Measurements from ENCODE around the gene GATA1. TPM values are rescaled to one million over a fixed set of nuclear protein-coding genes. Genes with fewer than 3 reads are reported as not detected.

GATA1 gene
- total and polyA plus RNA-seq, 4 donors = 0.57 TPM; not detected in 3

- H3K27me3 ChIP-seq (ENCODE audit: control insufficient read depth in 1 of 2, insufficient read depth in 2 of 2, low read length in 1 of 2) = no peaks in the 10 kb centered on the region
- 72 to 88% methylated on average over 4 of the region's 4 CpGs for WGBS, 2 donors
These were observed 41.2 kb downstream of the GATA1 start for GRCh38 chrX:48827654-48827968.

GRCh38 chrX:48829016-48829735, 42.8 kb downstream of the GATA1 start:
- Histone ChIP-seq H3K9me3 (ENCODE audit: control insufficient read depth, low read length) (no peaks in the 10 kb centered on the region), H3K36me3 (ENCODE audit: control insufficient read depth in 1 of 2, insufficient read depth in 2 of 2, low read length in 1 of 2) (no peaks in the 10 kb centered on the region), H3K27ac (ENCODE audit: low read depth in 1 of 2, low read length in 2 of 2) (no peak overlapping the region), H3K27me3 (ENCODE audit: control insufficient read depth in 1 of 2, insufficient read depth in 2 of 2, low read length in 1 of 2) (no peaks in the 10 kb centered on the region), H3K4me1 (ENCODE audit: control insufficient read depth in 1 of 2, insufficient read depth in 2 of 2, low read length in 2 of 2) (no peaks in the 10 kb centered on the region), H3K4me3 (ENCODE audit: low read length in 2 of 2) (no peak overlapping the region)
- intact Hi-C loops (cut with DNase I) = no loop called here
- 85 to 91% methylated on average over 24 of the region's 24 CpGs for WGBS, 2 donors
- peak in 1 of 2 donors; percentile 75 for DNase-seq
- no peak for ATAC-seq (ENCODE audit: low FRiP score)

More at GRCh38 chrX:48827654-48827968, 41.2 kb downstream of the GATA1 start:
- intact Hi-C loops (cut with DNase I) = no loop called here
- DNase-seq = no peak
- H3K4me1 ChIP-seq (ENCODE audit: control insufficient read depth in 1 of 2, insufficient read depth in 2 of 2, low read length in 2 of 2) = no peaks in the 10 kb centered on the region
- ATAC-seq (ENCODE audit: low FRiP score) = no peak
- H3K27ac ChIP-seq (ENCODE audit: low read depth in 1 of 2, low read length in 2 of 2) = no peak overlapping the region
- H3K36me3 ChIP-seq (ENCODE audit: control insufficient read depth in 1 of 2, insufficient read depth in 2 of 2, low read length in 1 of 2) = no peaks in the 10 kb centered on the region
- no peak overlapping the region for H3K4me3 ChIP-seq (ENCODE audit: low read length in 2 of 2)
- no peaks in the 10 kb centered on the region for H3K9me3 ChIP-seq (ENCODE audit: control insufficient read depth, low read length)

- H3K4me1 ChIP-seq (ENCODE audit: control insufficient read depth in 1 of 2, insufficient read depth in 2 of 2, low read length in 2 of 2) = no peaks in the 10 kb centered on the region
- no peaks in the 10 kb centered on the region for H3K9me3 ChIP-seq (ENCODE audit: control insufficient read depth, low read length)
- 16 to 34% methylated on average over 42 to 58 of the region's 58 CpGs for WGBS, 2 donors
- intact Hi-C loops (cut with DNase I) = no loop called here
- no peaks in the 10 kb centered on the region for H3K36me3 ChIP-seq (ENCODE audit: control insufficient read depth in 1 of 2, insufficient read depth in 2 of 2, low read length in 1 of 2)
- DNase-seq (peak in 1 of 2 donors; percentile 74), ATAC-seq (ENCODE audit: low FRiP score) (no peak)
- H3K4me3 ChIP-seq (ENCODE audit: low read length in 2 of 2) = no peak overlapping the region
- H3K27ac ChIP-seq (ENCODE audit: low read depth in 1 of 2, low read length in 2 of 2) = no peak overlapping the region
- no peaks in the 10 kb centered on the region for H3K27me3 ChIP-seq (ENCODE audit: control insufficient read depth in 1 of 2, insufficient read depth in 2 of 2, low read length in 1 of 2)
These were observed 44.9 kb downstream of the GATA1 start for GRCh38 chrX:48831136-48831908.

GRCh38 chrX:48831909-48832291, 45.5 kb downstream of the GATA1 start:
- Histone ChIP-seq H3K27me3 (ENCODE audit: control insufficient read depth in 1 of 2, insufficient read depth in 2 of 2, low read length in 1 of 2) (no peaks in the 10 kb centered on the region), H3K4me3 (ENCODE audit: low read length in 2 of 2) (no peak overlapping the region), H3K9me3 (ENCODE audit: control insufficient read depth, low read length) (no peaks in the 10 kb centered on the region), H3K27ac (ENCODE audit: low read depth in 1 of 2, low read length in 2 of 2) (no peak overlapping the region), H3K36me3 (ENCODE audit: control insufficient read depth in 1 of 2, insufficient read depth in 2 of 2, low read length in 1 of 2) (no peaks in the 10 kb centered on the region), H3K4me1 (ENCODE audit: control insufficient read depth in 1 of 2, insufficient read depth in 2 of 2, low read length in 2 of 2) (no peaks in the 10 kb centered on the region)
- ATAC-seq (ENCODE audit: low FRiP score) = no peak
- 4 to 14% methylated on average over 25 to 57 of the region's 57 CpGs for WGBS, 2 donors
- peak in 1 of 2 donors; percentile 69 for DNase-seq
- intact Hi-C loops (cut with DNase I) = no loop called here

GRCh38 chrX:48833542-48834138, 47.2 kb downstream of the GATA1 start:
- DNase-seq (no peak), ATAC-seq (ENCODE audit: low FRiP score) (no peak)
- H3K9me3 ChIP-seq (ENCODE audit: control insufficient read depth, low read length) = no peaks in the 10 kb centered on the region
- no peak overlapping the region for H3K27ac ChIP-seq (ENCODE audit: low read depth in 1 of 2, low read length in 2 of 2)
- no peaks in the 10 kb centered on the region for H3K27me3 ChIP-seq (ENCODE audit: control insufficient read depth in 1 of 2, insufficient read depth in 2 of 2, low read length in 1 of 2)
- H3K4me3 ChIP-seq (ENCODE audit: low read length in 2 of 2) = no peak overlapping the region
- WGBS, 2 donors = 36 to 52% methylated on average over 9 of the region's 9 CpGs
- intact Hi-C loops (cut with DNase I) = no loop called here
- no peaks in the 10 kb centered on the region for H3K4me1 ChIP-seq (ENCODE audit: control insufficient read depth in 1 of 2, insufficient read depth in 2 of 2, low read length in 2 of 2)
- H3K36me3 ChIP-seq (ENCODE audit: control insufficient read depth in 1 of 2, insufficient read depth in 2 of 2, low read length in 1 of 2) = no peaks in the 10 kb centered on the region

- 7 to 33% methylated on average over 7 of the region's 7 CpGs for WGBS, 2 donors
- Histone ChIP-seq H3K27me3 (ENCODE audit: control insufficient read depth in 1 of 2, insufficient read depth in 2 of 2, low read length in 1 of 2) (no peaks in the 10 kb centered on the region), H3K9me3 (ENCODE audit: control insufficient read depth, low read length) (no peaks in the 10 kb centered on the region), H3K36me3 (ENCODE audit: control insufficient read depth in 1 of 2, insufficient read depth in 2 of 2, low read length in 1 of 2) (no peaks in the 10 kb centered on the region), H3K4me1 (ENCODE audit: control insufficient read depth in 1 of 2, insufficient read depth in 2 of 2, low read length in 2 of 2) (no peaks in the 10 kb centered on the region), H3K4me3 (ENCODE audit: low read length in 2 of 2) (no peak overlapping the region), H3K27ac (ENCODE audit: low read depth in 1 of 2, low read length in 2 of 2) (no peak overlapping the region)
- ATAC-seq (ENCODE audit: low FRiP score) (no peak), DNase-seq (peak in 1 of 2 donors; percentile 42)
- intact Hi-C loops (cut with DNase I) = no loop called here
These were observed 48.0 kb downstream of the GATA1 start for GRCh38 chrX:48834383-48834709.

GRCh38 chrX:48835524-48836329, 49.3 kb downstream of the GATA1 start, which contains the start of gene PCSK1N:
TSS of gene PCSK1N (minus strand) at chrX:48835610. CDS start at chrX:48835532, 78 bp downstream.
- ATAC-seq (ENCODE audit: low FRiP score) (no peak), DNase-seq (no peak)
- Histone ChIP-seq H3K27me3 (ENCODE audit: control insufficient read depth in 1 of 2, insufficient read depth in 2 of 2, low read length in 1 of 2) (no peaks in the 10 kb centered on the region), H3K4me3 (ENCODE audit: low read length in 2 of 2) (no peak within 1 kb of the TSS), H3K27ac (ENCODE audit: low read depth in 1 of 2, low read length in 2 of 2) (no peak within 1 kb of the TSS), H3K9me3 (ENCODE audit: control insufficient read depth, low read length) (no peaks in the 10 kb centered on the region), H3K4me1 (ENCODE audit: control insufficient read depth in 1 of 2, insufficient read depth in 2 of 2, low read length in 2 of 2) (no peaks in the 10 kb centered on the region), H3K36me3 (ENCODE audit: control insufficient read depth in 1 of 2, insufficient read depth in 2 of 2, low read length in 1 of 2) (no peaks in the 10 kb centered on the region)
- WGBS, 2 donors = 14 to 43% methylated on average over 32 to 35 of the region's 35 CpGs
- intact Hi-C loops (cut with DNase I) = no loop called here

- Histone ChIP-seq H3K4me3 (ENCODE audit: low read length in 2 of 2) (no peak overlapping the region), H3K36me3 (ENCODE audit: control insufficient read depth in 1 of 2, insufficient read depth in 2 of 2, low read length in 1 of 2) (no peaks in the 10 kb centered on the region), H3K27me3 (ENCODE audit: control insufficient read depth in 1 of 2, insufficient read depth in 2 of 2, low read length in 1 of 2) (no peaks in the 10 kb centered on the region), H3K27ac (ENCODE audit: low read depth in 1 of 2, low read length in 2 of 2) (no peak overlapping the region), H3K9me3 (ENCODE audit: control insufficient read depth, low read length) (no peaks in the 10 kb centered on the region), H3K4me1 (ENCODE audit: control insufficient read depth in 1 of 2, insufficient read depth in 2 of 2, low read length in 2 of 2) (no peaks in the 10 kb centered on the region)
- DNase-seq (no peak), ATAC-seq (ENCODE audit: low FRiP score) (no peak)
- 72 to 81% methylated on average over 9 to 10 of the region's 10 CpGs for WGBS, 2 donors
- intact Hi-C loops (cut with DNase I) = no loop called here
These were observed 53.3 kb downstream of the GATA1 start for GRCh38 chrX:48839686-48840085.

Measured in aorta (tissue), 5 donors.